Retinal pigment epithelial cell (primary cell): ENCODE data around the gene RIBC2.

Experiments used
- DNase-seq: peaks from one replicate; pipeline ENCODE4 v3.0.0-alpha.2; 2010; ENCODE audit warnings: low read depth
- H3K4me3 ChIP-seq: 2 replicates; pipeline ENCODE4 v1.5.1; 2011; ENCODE audit warnings: mild to moderate bottlenecking, low read length, control low read depth, moderate library complexity
- CTCF ChIP-seq: conservative IDR thresholded peaks from 2 replicates; pipeline ENCODE4 v1.5.1; 2011; ENCODE audit warnings: low read depth, low read length, control low read depth, inconsistent platforms

RIBC2 gene

GRCh38 chr22:45418056-45418769 is 4.7 kb downstream of the RIBC2 start:
- no peak for DNase-seq
- TF ChIP-seq CTCF = no peak
- H3K4me3 ChIP-seq = no peak overlapping the region

GRCh38 chr22:45418770-45419138 is 5.3 kb downstream of the RIBC2 start:
- TF ChIP-seq CTCF = no peak
- no peak for DNase-seq
- H3K4me3 ChIP-seq = no peak overlapping the region

- no peak overlapping the region for H3K4me3 ChIP-seq
- no peak for DNase-seq
- no peak for TF ChIP-seq CTCF
These were observed 6.5 kb downstream of the RIBC2 start for GRCh38 chr22:45420011-45420410.

GRCh38 chr22:45420539-45420938 is 7.0 kb downstream of the RIBC2 start:
- TF ChIP-seq CTCF = no peak
- no peak overlapping the region for H3K4me3 ChIP-seq
- DNase-seq = no peak

GRCh38 chr22:45421349-45422055 is 8.0 kb downstream of the RIBC2 start:
- TF ChIP-seq CTCF = no peak
- no peak overlapping the region for H3K4me3 ChIP-seq
- no peak for DNase-seq

- DNase-seq = no peak
- TF ChIP-seq CTCF = no peak
- no peak overlapping the region for H3K4me3 ChIP-seq
These were observed 8.9 kb downstream of the RIBC2 start for GRCh38 chr22:45422237-45422983.
